22Rv1 (cell line): Measurements from ENCODE around the gene NAV2.

Source experiments
- CTCF ChIP-seq: fragments of 450-650 bp; IDR thresholded peaks from 2 replicates; pipeline ENCODE4 v1.5.1; 2017; ENCODE audit warnings: mild to moderate bottlenecking
- ZFX ChIP-seq: fragments of 450-650 bp; IDR thresholded peaks from 2 replicates; pipeline ENCODE4 v1.6.1; 2017; ENCODE audit warnings: antibody characterized with exemption, borderline replicate concordance

- TF ChIP-seq CTCF, result no peak
- no peak for TF ChIP-seq ZFX
These were observed 28.7 kb upstream of the NAV2 start for GRCh38 chr11:19683862-19684491.
